AG10803 (cell line): Measurements from ENCODE around the gene RAD51B.
A peak's percentile ranks its signal among the peaks of the same experiment; 100 is the strongest.

ENCODE experiments used
- DNase-seq: peaks from one replicate; pipeline ENCODE4 v3.0.0; 2010; ENCODE audit warnings: low read depth
- H3K4me3 ChIP-seq: 2 replicates; pipeline ENCODE4 v1.5.1; 2011; ENCODE audit warnings: mild to moderate bottlenecking, low read length, control low read depth
- CTCF ChIP-seq: conservative IDR thresholded peaks from 2 replicates; pipeline ENCODE4 v1.5.1; 2011; ENCODE audit warnings: mild to moderate bottlenecking, low read length, control low read depth, inconsistent platforms

The RAD51B gene

DNA sequence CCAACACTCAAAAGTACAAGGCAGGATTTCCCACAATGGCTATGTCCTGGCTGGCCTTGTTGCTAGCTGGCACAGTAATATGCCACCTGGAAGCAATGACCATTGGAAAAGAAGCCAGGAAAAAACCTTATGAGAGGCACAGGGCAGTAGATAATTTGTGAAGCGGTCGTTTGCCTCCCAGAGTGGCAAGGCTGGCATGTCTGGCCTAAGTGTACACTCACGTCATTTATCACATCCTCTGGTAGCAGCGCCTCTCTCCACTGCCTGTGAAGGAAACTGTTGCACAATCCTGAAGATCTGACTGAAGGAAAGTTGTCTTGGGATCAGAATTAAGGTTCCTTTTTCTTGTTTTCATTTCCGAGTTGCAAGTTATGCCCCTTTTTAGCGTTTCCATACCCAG is 564.8 kb downstream of the RAD51B start:
- TF ChIP-seq CTCF = no peak
- DNase-seq = peak; percentile 63
- no peak overlapping the region for H3K4me3 ChIP-seq

GRCh38 chr14:68384881-68385280 is 565.3 kb downstream of the RAD51B start:
- DNase-seq = peak; percentile 37
- TF ChIP-seq CTCF = no peak
- no peak overlapping the region for H3K4me3 ChIP-seq

GRCh38 chr14:68386446-68386845 is 566.9 kb downstream of the RAD51B start:
- no peak for TF ChIP-seq CTCF

GRCh38 chr14:68386950-68387779 is 567.6 kb downstream of the RAD51B start:
- no peak for TF ChIP-seq CTCF
- DNase-seq = peak; percentile 49
- H3K4me3 ChIP-seq = no peak overlapping the region

More at GRCh38 chr14:68386446-68386845, 566.9 kb downstream of the RAD51B start:
- H3K4me3 ChIP-seq = no peak overlapping the region
- DNase-seq = no peak

- TF ChIP-seq CTCF = no peak
- DNase-seq = peak; percentile 75
- no peak overlapping the region for H3K4me3 ChIP-seq
Observed at GRCh38 chr14:68389943-68390342, 570.4 kb downstream of the RAD51B start.

GRCh38 chr14:68390741-68391140 is 571.2 kb downstream of the RAD51B start:
- no peak for TF ChIP-seq CTCF
- no peak overlapping the region for H3K4me3 ChIP-seq
- DNase-seq = no peak
